HG03342 (cell line): ENCODE data around the gene BANP.
"Not testable (repeated sequence)": the region's sequence is repeated elsewhere in the genome, so short reads cannot be mapped to it uniquely, and the experiment has no call there.

Experiments
- ATAC-seq: cut with Tn5 transposase; IDR thresholded peaks from one replicate; pipeline ENCODE4 v1.9.1; 2021; ENCODE audit warnings: mild to moderate bottlenecking, moderate library complexity; ENCODE audit not compliant: unreplicated experiment

The BANP gene

DNA sequence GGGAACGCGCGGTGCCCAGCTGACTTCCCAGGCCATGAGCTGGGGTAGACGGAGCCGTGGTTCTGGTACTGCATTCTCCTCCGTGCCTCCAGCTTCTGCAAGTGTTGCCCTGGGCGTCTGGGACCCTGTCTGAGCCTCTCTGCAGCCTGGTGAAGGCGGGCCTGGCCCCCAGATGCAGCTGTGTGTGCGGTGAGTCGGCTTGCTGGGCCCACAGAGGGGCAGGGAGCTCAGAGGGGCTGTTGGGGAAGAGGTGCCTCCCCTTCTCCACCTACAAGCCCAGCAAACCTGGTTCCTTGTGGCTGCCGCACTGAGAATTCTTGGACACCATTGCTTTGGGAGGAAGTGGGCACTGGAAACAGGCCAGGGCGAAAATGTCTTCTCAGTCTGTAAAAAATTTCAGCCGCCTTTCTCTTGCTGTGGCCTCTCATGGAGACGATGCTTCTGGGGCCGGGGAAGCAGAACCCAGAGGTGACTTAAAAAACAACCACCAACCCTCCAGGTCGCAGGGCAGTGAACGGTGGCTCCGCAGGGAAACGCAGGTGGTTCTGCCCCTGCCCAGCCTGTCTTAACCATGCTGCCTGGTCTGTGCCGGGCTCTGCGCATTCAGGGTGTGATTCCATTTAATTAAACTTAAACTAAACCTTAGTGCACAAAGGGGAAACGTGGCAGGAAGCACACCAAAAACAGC, 163.5 kb downstream of the BANP start:
- ATAC-seq: not testable (repeated sequence)

- ATAC-seq: no peak
Observed at GRCh38 chr16:88116121-88116520, 164.9 kb downstream of the BANP start.

DNA sequence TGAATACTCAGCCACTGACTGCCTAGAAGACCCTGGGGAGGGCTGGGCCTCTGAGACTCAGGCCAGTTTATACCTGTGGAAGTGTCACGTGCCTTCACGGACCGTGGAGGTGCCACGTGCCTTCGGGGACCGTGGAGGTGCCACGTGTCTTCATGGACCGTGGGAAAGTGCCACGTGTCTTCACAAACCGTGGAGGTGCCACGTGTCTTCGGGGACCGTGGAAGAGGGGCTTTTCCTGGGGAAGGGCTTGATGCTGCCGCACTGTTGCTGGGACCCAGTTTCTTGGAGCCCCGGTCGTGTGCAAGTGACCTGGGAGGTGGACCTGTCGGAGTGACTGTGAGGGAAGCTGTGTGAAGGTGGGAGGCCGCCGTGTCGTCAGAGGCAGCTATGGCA, 166.2 kb downstream of the BANP start:
- ATAC-seq: no peak

- ATAC-seq: no peak
Observed at GRCh38 chr16:88118376-88118775, 167.1 kb downstream of the BANP start.

GRCh38 chr16:88118852-88119741, 167.9 kb downstream of the BANP start:
- not testable (repeated sequence) for ATAC-seq

GRCh38 chr16:88119881-88120751, 168.9 kb downstream of the BANP start:
- ATAC-seq: not testable (repeated sequence)

DNA sequence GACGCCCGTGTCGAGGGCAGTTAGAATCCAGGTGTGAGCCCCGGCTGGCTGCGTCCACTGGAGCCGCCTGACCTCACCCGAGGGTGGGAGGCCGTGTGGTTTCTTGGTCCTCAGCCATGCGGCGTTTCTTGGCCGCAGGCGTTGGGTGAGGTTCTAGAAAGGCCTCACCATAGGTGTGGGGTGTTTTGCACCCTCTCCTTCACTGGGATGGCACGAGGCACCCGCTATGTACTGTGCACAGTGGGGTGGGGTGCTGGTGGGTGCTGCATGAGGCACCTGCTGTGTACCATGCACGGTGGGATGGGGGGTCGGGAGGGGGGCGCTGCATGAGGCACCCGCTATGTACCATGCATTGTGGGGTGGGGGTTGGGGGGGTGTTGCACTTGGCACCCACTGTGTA, 169.6 kb downstream of the BANP start:
- ATAC-seq: no peak

GRCh38 chr16:88121391-88121790, 170.2 kb downstream of the BANP start:
- ATAC-seq: not testable (repeated sequence)

DNA sequence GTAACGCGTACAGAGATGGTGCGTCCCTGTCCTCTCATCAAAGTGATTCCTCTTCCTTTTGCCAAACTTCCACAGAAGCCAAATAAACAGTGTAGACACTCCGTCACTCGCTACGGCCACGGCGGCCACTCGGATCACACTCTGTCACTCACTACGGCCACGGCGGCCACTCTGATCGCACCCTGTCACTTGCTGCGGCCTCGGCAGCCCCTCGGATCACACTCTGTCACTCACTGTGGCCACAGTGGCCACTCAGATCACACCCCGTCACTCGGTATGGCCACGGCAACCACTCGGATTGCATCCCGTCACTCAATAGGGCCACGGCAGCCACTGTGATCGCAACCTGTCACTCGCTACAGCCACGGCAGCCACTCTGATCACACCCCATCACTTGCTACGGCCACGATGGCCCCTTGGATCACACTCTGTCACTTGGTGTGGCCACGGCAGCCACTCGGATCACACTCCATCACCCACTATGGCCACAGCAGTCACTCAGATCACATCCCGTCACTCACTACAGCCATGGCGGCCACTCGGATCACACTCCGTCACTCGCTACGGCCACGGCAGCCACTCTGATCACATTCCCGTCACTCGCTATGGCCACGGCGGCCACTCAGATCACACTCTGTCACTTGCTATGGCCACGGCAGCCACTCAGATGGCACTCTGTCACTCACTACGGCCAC, 170.8 kb downstream of the BANP start:
- no peak for ATAC-seq
